BJ (cell line): Measurements from ENCODE around the gene ZSWIM2. TPM values are rescaled to one million over a fixed set of nuclear protein-coding genes. Genes with fewer than 3 reads are reported as not detected.

Source experiments
- CTCF ChIA-PET: fragments of 350-600 bp; formaldehyde crosslinking; extraction: SDS; loops from one replicate; lab custom pipeline; 2021; ENCODE audit warnings: antibody characterized with exemption, inconsistent platforms; lab: Yijun Ruan, JAX
- POLR2A ChIA-PET: fragments of 300-600 bp; sonication (Branson Sonifier 250); formaldehyde crosslinking; extraction: SDS; loops from one replicate; lab custom pipeline; 2021; ENCODE audit warnings: antibody characterized with exemption; lab: Charles Lee
- DNase-seq: peaks from one replicate; pipeline ENCODE4 v3.0.0-alpha.2; 2011; ENCODE audit warnings: low read depth
- H3K27me3 ChIP-seq: 2 replicates; pipeline ENCODE4 v1.6.0; 2011; ENCODE audit warnings: low read length; ENCODE audit not compliant: control insufficient read depth, insufficient read depth
- H3K36me3 ChIP-seq: 2 replicates; pipeline ENCODE4 v1.5.1; 2011; ENCODE audit warnings: low read length; ENCODE audit not compliant: control insufficient read depth, insufficient read depth
- H3K4me3 ChIP-seq: 2 replicates; pipeline ENCODE4 v1.5.1; 2011; ENCODE audit warnings: low read depth, mild to moderate bottlenecking, control low read depth, low read length
- CTCF ChIP-seq: IDR thresholded peaks from 2 replicates; pipeline ENCODE4 v1.5.1; 2011; ENCODE audit warnings: low read depth, mild to moderate bottlenecking, control low read depth, inconsistent platforms, low read length, moderate library complexity; ENCODE audit not compliant: insufficient read depth
- polyA plus RNA-seq: library from polyadenylated mRNA; depleted of rRNA; stranded (reverse); fragments of >200 nt; gene quantifications from 2 replicates; pipeline ENCODE4 v1.2.3, GENCODE V29; 2011

ZSWIM2 gene
- polyA plus RNA-seq, 1 experiment = 0.04 TPM

GRCh38 chr2:186842373-186842772, 6.6 kb downstream of the ZSWIM2 start:
- Histone ChIP-seq H3K4me3 (no peak overlapping the region), H3K27me3 (no peaks in the 10 kb centered on the region), H3K36me3 (no peaks in the 10 kb centered on the region)
- ChIA-PET POLR2A (no interaction called here), CTCF (interaction anchor here (1.4 kb wide), 1 partner anchor 20 kb away, joined by 4 read pairs; no protein-coding TSS in a partner anchor)
- DNase-seq = no peak
- TF ChIP-seq CTCF = no peak

GRCh38 chr2:186841940-186842339, 7.0 kb downstream of the ZSWIM2 start:
- Histone ChIP-seq H3K27me3 (no peaks in the 10 kb centered on the region), H3K36me3 (no peaks in the 10 kb centered on the region), H3K4me3 (no peak overlapping the region)
- TF ChIP-seq CTCF = no peak
- CTCF ChIA-PET = no interaction called here
- POLR2A ChIA-PET = no interaction called here
- DNase-seq = peak; percentile 59

- Histone ChIP-seq H3K4me3 (no peak overlapping the region), H3K36me3 (no peaks in the 10 kb centered on the region), H3K27me3 (no peaks in the 10 kb centered on the region)
- no peak for DNase-seq
- ChIA-PET POLR2A (no interaction called here), CTCF (no interaction called here)
- TF ChIP-seq CTCF = no peak
Observed at GRCh38 chr2:186835628-186836027, 13.3 kb downstream of the ZSWIM2 start.

- H3K27me3 ChIP-seq = no peaks in the 10 kb centered on the region
- no peaks in the 10 kb centered on the region for H3K36me3 ChIP-seq
- ChIA-PET POLR2A (no interaction called here), CTCF (no interaction called here)
- no peak overlapping the region for H3K4me3 ChIP-seq
- no peak for DNase-seq
- TF ChIP-seq CTCF = no peak
Observed at GRCh38 chr2:186827862-186828492, 21.0 kb downstream of the ZSWIM2 start.

GRCh38 chr2:186827411-186827810, 21.6 kb downstream of the ZSWIM2 start:
- no peaks in the 10 kb centered on the region for H3K36me3 ChIP-seq
- CTCF ChIA-PET = interaction anchor here (0.6 kb wide), 1 partner anchor 176 kb away, joined by 3 read pairs; no protein-coding TSS in a partner anchor
- H3K27me3 ChIP-seq = no peaks in the 10 kb centered on the region
- no peak overlapping the region for H3K4me3 ChIP-seq
- POLR2A ChIA-PET = no interaction called here
- no peak for TF ChIP-seq CTCF
- DNase-seq = peak; percentile 31
